GM21825 (cell line): ENCODE measurements around the gene ST7.
"Not testable (repeated sequence)": the region's sequence is repeated elsewhere in the genome, so short reads cannot be mapped to it uniquely, and the experiment has no call there.

Experiments
- ATAC-seq: cut with Tn5 transposase; IDR thresholded peaks from one replicate; pipeline ENCODE4 v1.9.1; 2021; ENCODE audit warnings: mild to moderate bottlenecking, moderate library complexity; ENCODE audit not compliant: unreplicated experiment

The ST7 gene

DNA sequence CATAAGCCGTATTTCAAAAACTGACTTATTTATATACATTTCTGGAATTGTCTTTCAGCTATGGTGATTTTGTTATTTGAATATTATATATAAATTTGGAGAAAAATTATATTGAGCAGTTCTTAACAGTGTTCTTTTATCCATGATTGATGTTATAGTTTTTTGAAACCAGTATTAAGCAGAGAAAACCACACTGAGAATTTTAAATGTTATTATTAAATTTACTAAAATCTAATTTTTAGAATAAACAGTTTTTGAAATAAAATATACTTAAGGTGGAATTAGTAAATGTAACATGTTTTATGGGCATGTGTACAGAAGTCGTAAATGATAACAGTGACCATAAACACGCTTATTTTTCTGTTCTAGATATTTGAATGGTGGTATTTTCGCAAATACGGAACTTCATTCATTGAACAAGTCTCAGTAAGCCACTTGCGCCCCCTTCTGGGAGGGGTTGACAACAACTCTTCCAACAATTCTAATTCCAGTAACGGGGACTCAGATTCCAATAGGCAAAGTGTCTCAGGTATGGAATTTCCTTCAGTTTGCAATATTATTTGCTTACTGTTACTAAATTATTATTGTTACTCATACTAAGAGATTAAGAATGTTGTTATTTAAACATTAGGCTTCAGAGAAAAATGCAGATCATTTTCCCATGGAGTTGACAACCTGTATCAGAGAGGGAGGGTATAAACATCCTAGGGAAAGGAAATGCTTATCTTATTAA is 166.1 kb downstream of the ST7 start:
- ATAC-seq: no peak

GRCh38 chr7:117120321-117120720 is 167.0 kb downstream of the ST7 start:
- not testable (repeated sequence) for ATAC-seq

DNA sequence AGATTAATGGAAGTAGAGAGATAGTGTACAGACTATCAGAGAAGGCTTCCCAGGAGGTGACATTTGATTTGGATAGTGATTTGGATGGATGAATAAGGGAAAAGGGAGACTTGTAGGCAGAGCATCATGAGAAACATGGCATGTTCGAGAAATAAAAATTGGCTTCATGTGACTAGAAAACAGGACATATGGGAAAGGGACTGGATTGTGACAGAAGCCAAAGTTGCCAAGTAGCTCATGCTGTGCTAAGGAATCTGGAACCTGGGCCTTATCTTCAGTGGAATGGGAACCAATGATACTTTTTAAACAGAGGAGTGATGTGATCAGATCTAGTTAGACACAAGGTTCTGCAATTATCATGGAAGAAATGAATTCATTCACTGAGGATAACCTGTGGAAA is 168.7 kb downstream of the ST7 start:
- ATAC-seq: not testable (repeated sequence)

DNA sequence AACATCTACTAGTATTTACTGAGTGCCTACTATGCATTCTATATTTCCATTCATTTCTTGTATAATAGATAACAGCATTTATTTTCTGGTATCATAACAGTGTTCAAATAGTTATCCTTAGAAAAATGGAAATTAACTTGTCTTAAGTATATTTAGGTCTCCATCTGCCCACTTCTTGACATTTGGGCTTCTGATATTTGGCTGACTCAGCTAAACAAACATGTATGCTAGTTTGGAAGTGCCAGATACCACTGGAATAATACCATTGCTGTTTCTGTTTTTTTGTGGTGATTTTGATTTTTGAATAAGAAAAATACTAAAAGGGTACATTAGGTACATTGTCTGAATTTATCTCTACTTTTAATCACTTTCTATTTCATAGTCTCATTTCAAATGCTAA is 169.2 kb downstream of the ST7 start:
- ATAC-seq: no peak

DNA sequence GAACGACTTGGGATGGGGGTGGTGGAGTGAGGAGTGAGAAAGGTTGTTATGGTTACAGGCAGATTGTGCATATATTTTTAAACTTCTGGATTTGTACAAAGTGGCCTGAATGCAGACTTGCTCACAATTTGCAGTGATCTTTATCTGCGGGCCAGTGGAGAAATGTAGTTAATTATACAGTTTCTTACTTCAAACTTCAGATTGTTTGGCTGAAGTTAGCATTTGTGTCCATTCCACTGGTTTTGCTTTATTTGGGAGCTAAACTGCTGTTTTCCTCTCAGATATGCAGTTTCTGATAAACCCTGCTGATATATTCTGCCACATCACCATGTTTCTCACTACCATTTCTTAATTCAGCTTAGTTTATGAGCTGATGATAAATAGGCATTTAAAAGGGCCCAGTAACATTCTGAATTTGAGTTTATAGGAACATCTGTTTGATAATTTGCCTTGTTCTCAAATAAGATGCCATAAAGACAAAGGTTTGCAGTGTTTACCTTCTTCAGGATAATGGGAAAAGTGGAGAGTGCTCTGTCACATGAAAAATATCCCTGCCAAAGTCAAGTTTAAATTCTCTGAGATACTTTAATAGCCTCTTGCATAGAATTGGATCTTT is 170.1 kb downstream of the ST7 start:
- ATAC-seq: no peak

DNA sequence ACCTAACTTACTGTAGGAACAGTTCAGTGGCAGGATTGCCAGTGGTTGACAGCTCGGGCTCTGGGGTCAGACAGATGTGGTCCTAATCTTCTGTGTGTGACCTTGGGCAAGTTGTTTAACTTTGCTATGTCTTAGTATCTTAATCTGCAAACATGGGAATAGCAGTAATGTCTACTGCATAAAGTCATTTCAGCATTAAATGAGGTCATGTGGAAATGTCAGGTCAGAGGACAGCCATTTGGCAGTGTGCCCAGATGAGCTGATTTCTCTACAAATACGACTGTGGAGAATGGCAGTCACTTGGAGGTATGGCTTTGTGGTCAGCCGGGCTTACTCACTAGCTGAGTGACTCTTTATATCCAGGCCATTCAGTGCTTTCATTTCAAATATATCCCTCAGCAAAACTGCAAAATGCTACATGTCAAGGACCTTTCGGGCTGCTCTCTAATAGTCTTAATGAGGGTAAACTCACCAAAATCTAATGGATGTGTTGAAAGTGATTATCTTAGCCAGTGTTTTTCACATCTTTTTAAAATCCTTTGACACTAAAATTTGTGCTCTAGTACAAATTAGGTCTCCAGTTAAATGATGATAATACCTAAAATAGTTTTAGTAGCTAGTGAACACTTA is 171.4 kb downstream of the ST7 start:
- peak; percentile 91 for ATAC-seq

DNA sequence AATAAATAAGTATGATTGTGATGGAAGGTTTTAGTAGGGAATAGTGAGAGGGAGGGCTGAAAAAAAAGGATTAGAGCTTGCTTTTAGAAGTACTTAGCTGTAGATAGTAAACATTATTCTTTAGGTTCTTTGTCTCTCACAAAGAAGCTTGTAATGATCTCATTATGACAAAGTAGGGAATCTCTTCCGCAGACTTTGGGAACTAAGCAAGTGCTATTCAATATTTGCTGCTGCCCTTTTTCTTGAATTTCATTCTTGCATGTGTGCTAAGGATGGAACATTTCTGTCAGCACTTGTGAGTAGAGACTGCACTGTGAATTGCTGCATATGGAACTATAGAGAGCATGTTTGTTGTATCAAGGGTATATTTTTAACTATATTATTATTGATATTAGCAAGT is 173.4 kb downstream of the ST7 start:
- ATAC-seq: no peak

- no peak for ATAC-seq
Observed at GRCh38 chr7:117127585-117128168, 174.4 kb downstream of the ST7 start.

DNA sequence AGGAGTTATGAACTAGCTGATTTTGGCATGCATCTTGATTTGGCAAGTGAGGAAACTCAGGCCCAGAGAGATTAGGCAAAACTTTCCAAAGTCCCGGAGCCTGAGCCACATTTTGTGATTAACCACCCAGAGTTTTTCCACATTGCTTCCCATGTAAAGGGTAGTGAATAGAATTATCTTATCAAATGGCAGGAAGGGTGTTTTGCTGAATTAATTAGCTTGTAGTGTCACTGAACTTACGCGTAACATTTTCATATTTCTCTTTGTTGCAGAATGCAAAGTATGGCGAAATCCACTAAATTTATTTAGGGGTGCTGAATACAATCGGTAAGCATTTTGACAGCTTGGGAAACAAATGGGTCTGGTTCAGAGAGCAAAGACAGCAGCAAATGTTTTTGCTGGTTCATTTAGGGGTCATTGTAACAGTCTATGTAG is 176.2 kb downstream of the ST7 start:
- no peak for ATAC-seq

GRCh38 chr7:117130262-117130661 is 177.0 kb downstream of the ST7 start:
- no peak for ATAC-seq

DNA sequence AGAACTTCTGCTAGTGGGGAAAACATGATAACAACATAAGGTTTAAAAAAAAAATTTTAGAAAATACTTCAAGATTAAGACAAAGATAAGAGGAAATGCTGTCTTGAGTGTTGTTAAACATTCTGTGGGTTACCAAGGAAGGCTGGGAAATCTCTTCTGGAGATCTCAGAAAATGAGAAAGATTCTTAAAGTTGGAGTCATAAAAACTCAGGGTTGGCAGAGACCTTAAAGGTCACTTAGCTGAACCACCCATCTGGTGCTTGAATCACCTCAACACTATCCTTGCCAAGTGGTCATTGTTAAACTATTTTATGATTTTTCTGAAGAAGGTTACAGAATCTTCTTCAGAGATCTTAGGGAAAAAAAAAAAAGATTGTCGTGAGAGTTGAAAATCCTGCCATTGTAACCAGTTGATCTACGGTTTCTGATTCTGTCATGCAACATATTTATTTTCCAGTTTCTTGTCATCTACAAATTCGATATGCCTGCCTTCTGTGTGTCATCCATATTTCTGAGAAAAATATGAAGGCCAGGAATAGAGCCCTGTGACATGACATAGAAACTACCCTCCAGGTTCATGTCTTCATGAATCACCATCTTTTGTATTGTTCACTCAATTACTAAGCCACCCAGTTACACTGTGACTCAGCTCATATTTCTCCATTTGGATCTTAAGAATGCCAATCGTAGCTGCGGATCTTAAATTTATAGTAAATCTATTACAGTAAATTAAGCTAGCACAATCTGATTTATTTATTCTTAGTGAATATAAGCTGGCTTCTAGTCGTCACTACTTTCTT is 179.2 kb downstream of the ST7 start:
- ATAC-seq: no peak

DNA sequence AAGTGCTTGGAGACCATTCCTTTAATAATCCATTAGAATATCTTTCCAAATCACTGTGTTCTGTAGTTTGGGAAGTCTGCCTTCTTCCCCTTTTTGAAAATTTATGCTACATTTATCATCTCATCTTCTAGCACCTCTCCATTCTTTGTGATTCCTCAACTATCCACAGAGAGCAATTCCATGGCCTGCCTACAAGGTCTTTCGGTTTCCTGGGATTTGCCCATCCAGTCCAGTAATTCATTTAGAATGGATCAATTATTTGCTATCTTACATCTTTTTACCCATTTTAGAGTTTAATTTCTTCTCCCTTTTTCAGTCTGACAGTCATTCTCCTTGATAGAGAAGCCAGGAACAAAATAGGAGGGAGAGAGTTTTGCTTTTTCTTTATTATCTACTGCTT is 179.8 kb downstream of the ST7 start:
- no peak for ATAC-seq

- no peak for ATAC-seq
Observed at GRCh38 chr7:117134411-117134810, 181.1 kb downstream of the ST7 start.

- peak; percentile 54 for ATAC-seq
Observed at GRCh38 chr7:117134889-117135552, 181.7 kb downstream of the ST7 start.

- ATAC-seq: no peak
Observed at GRCh38 chr7:117135553-117135891, 182.2 kb downstream of the ST7 start.

DNA sequence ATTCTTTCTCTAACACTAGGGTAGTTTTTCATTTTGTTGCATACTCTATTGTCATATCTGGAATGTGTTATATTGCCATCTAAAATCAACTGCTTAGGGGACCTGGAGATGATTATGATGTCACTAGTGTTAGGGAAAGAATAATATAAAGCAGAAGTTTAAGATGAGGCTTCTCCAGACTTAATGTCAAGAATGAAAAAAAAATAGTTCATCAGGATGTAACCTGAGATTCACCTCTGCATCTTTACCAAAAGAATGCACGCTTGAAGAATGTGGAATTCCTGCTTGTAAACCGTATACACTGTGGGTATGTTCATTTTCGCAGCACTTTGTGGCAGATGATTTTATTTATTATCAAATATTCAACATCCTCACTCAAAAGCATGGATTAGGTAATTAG is 184.6 kb downstream of the ST7 start:
- ATAC-seq: no peak

- ATAC-seq: no peak
Observed at GRCh38 chr7:117138495-117138894, 185.2 kb downstream of the ST7 start.

GRCh38 chr7:117138981-117139380 is 185.7 kb downstream of the ST7 start:
- ATAC-seq: no peak

DNA sequence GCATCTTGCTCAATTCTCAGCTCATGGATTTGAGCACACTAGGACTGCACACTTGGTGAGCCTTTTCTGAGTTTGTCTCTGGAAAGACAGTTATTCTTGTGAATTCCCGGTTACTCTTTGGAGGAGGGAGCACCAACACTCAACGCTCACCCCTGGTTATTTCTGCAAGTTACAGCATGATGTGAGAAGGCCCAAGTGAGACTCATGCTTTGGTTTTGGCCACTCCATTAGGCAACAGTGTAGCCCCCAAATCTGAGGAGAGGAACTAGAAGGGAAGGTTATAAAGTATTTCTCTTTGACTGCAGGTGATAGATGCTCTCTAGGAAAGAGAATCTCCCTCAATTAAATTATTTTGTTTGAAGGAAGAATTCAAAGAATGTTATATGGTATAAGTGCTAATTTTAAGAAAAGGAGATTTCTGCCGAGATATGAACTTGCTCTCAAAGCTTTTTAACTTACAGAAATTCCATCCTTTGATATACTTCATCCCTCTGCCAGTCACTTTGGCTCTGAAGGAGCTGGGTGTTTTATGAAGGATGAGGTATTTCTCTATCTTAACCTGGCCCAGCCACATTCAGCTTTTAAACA is 186.2 kb downstream of the ST7 start:
- ATAC-seq: no peak

GRCh38 chr7:117140921-117141320 is 187.6 kb downstream of the ST7 start:
- no peak for ATAC-seq
